ENCODE measurements around the gene GNAI1.

GNAI1 gene

DNA sequence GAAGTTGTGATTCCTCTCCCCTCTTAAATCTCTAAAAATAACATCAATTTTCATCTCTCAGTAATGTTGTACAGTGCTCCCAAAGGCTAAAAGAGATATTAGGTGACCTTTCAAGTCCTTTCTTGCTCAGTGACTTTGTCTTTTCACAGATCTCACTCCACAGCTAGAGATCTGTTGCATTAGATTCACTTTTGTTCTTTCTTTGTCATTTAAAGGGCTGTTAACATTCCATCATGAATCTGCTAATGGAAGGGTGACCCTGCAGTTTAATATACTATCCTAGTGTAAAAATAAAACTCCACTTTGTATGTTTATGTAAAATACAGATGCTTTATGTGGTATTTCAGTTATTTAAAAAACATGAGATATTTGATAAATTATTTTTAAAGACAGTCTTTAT, 30.5 kb downstream of the GNAI1 start:
- DNase-seq: no peak

DNA sequence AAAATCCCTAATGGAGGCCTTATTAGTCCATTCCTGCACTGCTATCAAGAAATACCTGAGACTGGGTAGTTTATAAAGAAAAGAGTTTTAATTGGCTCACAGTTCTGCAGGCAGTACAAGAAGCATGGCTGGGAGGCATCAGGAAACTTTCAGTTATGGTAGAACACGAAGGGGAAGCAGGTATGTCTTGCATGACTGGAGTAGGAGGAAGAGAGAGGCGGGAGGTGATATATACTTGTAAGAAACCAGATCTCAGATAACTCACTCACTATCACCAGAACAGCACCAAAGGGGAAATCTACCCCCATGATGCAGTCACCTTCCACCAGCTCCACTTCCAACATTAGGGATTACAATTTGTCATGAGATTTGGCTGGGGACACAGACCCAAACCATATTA, 35.8 kb downstream of the GNAI1 start:
- DNase-seq: no peak

GRCh38 chr7:80172387-80172786, 37.8 kb downstream of the GNAI1 start:
- DNase-seq: no peak

DNA sequence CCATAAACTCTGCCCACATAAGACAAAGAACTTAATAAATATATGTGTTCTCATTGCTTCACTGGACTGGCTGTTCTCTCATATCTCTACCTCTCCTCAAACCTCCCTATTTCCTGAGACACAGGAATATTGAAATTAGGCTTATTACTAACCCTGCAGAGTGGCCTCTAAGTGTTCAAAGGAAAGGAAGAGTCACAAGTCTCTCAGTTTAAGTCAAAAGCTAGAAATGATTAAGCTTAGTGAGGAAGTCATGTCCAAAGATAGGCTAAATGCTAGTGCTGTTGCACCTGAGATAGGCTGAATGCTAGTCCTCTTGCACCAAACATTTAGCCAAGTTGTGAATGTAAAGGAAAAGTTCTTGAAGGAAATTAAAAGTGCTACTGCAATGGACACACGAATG, 41.1 kb downstream of the GNAI1 start:
- DNase-seq: no peak

DNA sequence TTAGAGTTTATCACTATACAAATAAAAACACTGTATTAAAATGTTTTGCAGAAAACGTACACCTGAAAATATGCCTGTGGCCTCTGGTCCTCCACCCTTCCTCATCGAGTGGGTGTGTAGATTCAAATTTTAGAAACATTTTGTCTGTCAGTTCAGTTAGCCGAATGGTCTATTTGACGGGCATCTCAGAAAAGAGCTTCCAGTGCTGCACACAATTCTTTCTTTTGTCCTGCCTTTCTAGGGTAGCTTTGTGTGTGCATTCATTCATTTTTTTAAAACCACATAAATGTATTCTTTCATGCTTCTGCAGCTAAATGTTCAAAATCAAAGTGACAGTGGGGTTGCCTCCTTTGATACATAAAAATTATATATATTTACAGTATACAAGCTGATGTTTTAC, 46.8 kb downstream of the GNAI1 start:
- no peak for DNase-seq

GRCh38 chr7:80182630-80183276, 48.1 kb downstream of the GNAI1 start:
- DNase-seq: no peak

GRCh38 chr7:80183351-80183750, 48.7 kb downstream of the GNAI1 start:
- DNase-seq: no peak

GRCh38 chr7:80183900-80184685, 49.5 kb downstream of the GNAI1 start:
- DNase-seq: no peak

- DNase-seq: no peak
Measured at GRCh38 chr7:80184693-80185092, 50.1 kb downstream of the GNAI1 start.

DNA sequence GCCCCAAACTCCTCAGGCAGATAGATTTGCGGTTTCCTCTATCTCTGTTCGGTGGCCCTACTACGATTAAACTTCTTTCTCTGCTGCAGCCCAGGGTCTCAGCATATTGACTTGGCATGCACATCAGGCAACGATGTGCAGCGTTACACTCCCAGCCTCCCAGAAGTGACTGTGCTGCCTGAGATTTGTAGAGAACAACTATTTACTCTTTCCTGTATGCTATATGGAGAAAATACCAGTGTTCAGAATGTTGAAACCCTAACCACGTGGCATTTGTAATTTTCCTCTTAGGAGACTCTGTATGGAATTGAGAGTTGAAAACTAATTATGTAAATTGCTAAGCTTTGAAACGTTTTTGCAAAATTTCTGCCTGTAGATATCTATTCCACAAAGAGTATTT, 50.9 kb downstream of the GNAI1 start:
- no peak for DNase-seq

DNA sequence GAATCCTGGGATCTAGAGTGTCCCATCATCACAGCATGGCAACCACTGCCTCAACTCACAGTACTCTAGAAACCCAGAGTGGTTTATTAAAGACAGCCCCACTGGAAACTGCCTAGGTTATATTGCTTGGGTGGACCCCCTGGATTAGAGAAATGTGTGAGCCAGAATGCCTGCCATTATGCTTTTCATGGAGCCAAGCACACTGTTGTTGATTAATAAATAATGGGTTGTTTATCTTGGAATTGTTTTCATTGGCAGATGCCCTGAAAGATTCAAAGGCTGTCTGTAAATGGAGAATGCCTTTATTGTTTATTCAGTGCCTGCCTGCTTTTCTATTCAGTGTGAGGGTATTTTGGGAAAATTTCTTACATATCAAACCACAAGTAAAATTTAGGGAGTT, 52.1 kb downstream of the GNAI1 start:
- no peak for DNase-seq

DNA sequence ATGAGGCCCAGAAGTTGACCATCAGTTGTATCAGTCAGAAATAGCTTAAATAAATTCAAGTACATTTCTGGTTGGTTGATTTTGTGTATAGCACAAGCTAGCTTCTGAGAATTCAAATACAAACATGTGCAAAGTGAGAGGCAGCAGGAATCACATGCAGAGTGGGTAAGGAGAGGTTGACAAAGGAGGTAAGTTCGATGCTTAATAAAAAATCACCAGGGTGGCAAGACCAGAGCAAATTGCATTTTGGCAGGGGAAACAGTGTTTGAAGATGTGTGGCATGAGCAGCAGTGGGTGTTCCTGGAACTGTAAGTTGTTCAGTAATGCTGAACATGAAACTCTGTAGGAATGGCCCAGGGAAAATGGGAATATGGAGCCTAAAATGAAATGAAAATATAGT, 52.6 kb downstream of the GNAI1 start:
- DNase-seq: no peak

- no peak for DNase-seq
Measured at GRCh38 chr7:80187727-80188126, 53.1 kb downstream of the GNAI1 start.

DNA sequence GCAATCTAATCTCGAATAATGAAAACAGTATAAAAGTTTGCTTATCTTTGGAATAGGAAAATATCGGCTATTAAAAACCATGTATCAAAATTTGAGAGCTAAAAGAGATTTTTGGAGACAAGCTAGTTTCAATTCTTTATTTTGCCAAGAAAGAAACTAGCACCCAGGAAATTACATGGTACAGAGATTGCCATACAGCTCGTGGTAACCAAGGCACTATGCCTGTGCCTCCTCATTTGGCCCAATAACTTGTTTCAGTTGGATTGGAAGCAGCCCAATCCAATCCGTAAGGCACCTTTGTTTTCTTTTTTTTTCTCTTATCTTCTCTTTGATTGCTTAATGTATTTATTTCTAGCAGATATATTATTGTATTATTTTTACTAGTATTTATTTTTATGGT, 55.0 kb downstream of the GNAI1 start:
- DNase-seq: no peak

DNA sequence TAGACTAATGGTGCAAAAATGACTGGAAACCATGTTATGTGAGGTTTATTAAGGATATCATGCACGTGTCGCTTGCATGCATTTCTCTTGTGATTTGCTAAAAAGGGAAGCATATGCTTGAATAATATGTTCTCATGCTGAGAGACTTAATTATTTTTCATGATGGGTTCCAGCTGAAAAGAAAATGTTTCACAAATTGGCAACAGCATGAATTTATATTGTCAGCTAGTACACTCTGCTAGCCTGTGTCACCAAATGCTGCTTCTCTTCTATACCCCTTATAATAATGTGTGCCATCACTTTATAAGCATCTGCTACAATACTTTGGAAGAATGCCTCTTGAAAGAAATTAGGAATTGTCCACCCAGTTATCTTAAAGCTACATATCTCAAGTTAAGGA, 63.0 kb downstream of the GNAI1 start:
- DNase-seq: no peak

GRCh38 chr7:80199051-80199450, 64.4 kb downstream of the GNAI1 start:
- DNase-seq: no peak

DNA sequence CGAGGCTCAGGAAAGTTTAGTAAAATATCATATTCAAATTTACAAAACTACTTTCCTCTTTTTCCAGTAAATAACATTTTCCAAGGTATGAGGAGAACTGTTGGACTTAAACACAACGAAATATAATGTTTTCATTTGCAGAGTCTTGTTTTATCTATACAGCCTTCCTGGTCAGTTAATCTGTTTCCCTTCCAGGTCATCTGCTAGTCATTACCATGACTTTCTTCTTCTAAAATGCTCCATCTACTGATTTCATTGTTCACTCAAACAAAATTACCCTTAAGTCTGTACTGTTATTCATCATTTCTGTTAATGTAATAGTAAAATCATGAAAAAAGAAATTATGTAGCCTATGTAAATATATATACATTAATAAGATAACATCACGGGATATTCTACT, 69.8 kb downstream of the GNAI1 start:
- no peak for DNase-seq

DNA sequence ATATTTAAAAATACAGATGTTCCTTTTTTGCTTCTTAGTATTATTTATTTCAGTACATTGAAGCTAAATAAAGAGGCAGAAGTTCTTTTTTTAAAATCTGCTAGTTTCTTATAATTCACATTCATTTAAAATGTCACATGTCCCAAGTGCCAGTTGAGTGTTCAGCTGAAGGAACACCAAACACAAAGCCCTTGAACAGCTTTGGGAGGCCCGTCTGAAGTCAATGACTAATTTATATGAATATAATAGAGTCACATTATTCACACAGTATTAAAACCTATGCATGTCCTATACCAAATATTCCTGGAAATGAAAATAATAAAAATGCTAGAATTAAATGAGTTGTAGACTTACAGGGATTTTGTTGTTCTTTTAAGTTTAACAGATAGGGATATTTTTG, 70.3 kb downstream of the GNAI1 start:
- no peak for DNase-seq

- no peak for DNase-seq
Measured at GRCh38 chr7:80206763-80207162, 72.1 kb downstream of the GNAI1 start.

GRCh38 chr7:80207501-80207900, 72.9 kb downstream of the GNAI1 start:
- DNase-seq: no peak

DNA sequence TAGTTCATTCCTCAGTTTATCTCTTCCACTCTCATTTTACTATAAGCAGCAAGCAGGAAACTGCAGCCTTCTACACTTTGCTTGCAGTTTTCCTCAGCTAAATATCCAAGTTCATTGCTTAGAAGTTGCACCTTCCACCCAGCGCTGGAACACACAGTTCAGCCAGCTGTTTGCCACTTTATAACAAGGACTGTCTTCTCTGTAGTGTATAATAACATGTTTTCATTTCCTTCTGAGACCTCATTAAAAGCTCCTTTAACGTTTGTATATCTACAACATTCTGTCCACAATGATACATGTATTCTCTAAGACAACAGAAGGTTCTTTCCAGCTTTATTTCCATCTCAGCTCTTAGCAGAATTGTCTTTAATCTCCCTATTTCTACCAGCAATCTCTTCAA, 74.1 kb downstream of the GNAI1 start:
- DNase-seq: no peak

DNA sequence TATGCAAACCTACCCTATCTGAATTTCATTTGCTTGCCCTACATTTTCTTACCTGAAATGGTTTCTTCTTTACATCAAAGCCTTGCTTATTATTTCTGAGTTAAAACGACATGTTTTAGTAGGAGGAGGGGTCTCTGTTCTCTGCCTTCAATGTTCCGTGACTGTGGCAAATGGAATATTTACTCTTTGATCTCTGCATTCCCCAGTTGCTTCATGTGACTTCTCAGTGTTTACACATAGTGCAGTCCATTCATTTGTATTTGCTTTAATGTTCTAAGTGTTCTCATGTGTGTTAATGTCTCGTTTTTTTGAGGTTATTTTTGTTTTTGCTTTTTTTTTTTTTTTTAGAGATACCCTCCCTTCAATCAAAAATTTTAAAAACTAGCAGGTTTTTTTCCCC, 75.8 kb downstream of the GNAI1 start:
- DNase-seq: no peak

GRCh38 chr7:80213814-80214213, 79.2 kb downstream of the GNAI1 start:
- DNase-seq: no peak

- no peak for DNase-seq
Measured at GRCh38 chr7:80215734-80216133, 81.1 kb downstream of the GNAI1 start.

All from NK-92 treated with Interleukin-12 subunit alpha and Interleukin-12 subunit beta, amount 100 ng/mL, for 24 hours (cell line).